PC-9 (cell line): ENCODE measurements around the gene SYT2. TPM values are rescaled to one million over a fixed set of nuclear protein-coding genes. Genes with fewer than 3 reads are reported as not detected.

ENCODE experiments used
- BruUV-seq: library from RNA; stranded (reverse); fragments of 400-500 nt; replicated peaks from 2 replicates; lab custom pipeline; 2021; lab: Mats Ljungman, UMichigan
- CTCF ChIA-PET: fragments of 300-600 bp; sonication (Branson Sonifier 250); formaldehyde crosslinking; loops from one replicate; lab custom pipeline; 2022; ENCODE audit warnings: antibody characterized with exemption; lab: Charles Lee
- POLR2A ChIA-PET: fragments of 300-600 bp; sonication (Branson Sonifier 250); formaldehyde crosslinking; loops from one replicate; lab custom pipeline; 2022; ENCODE audit warnings: antibody characterized with exemption; ENCODE audit not compliant: unreplicated experiment; lab: Charles Lee
- DNase-seq, 2 experiments: peaks; one replicate each; pipeline versions ENCODE4 v3.0.0 to v3.0.0-alpha.2; 2015 to 2022; ENCODE audit warnings: mixed read lengths in 1 of 2
- H2AFZ ChIP-seq: fragments of 200-600 bp; sonication (generic); 2 replicates; pipeline ENCODE4 v1.8.1; 2017; ENCODE audit warnings: antibody characterized with exemption
- H3F3A ChIP-seq: fragments of 200-600 bp; sonication (generic); 2 replicates; pipeline ENCODE4 v1.8.1; 2017; ENCODE audit warnings: antibody characterized with exemption, mild to moderate bottlenecking, low read depth; ENCODE audit not compliant: insufficient read depth
- H3K27ac ChIP-seq: fragments of 200-600 bp; sonication (generic); 2 replicates; pipeline ENCODE4 v1.6.1; 2016; ENCODE audit warnings: mixed run types
- H3K27me3 ChIP-seq: fragments of 200-600 bp; sonication (generic); 2 replicates; pipeline ENCODE4 v1.6.1; 2016; ENCODE audit warnings: low read depth, mixed run types; ENCODE audit not compliant: insufficient read depth
- H3K36me3 ChIP-seq: fragments of 200-600 bp; sonication (generic); 2 replicates; pipeline ENCODE4 v1.6.1; 2016; ENCODE audit warnings: low read depth, mixed run types
- H3K4me1 ChIP-seq: fragments of 200-600 bp; sonication (generic); replicated peaks from 2 replicates; pipeline ENCODE4 v1.6.1; 2016; ENCODE audit warnings: mixed run types; ENCODE audit not compliant: insufficient read depth
- H3K4me2 ChIP-seq: fragments of 200-600 bp; sonication (generic); 2 replicates; pipeline ENCODE4 v1.6.1; 2017; ENCODE audit warnings: mixed run types
- H3K4me3 ChIP-seq: fragments of 200-600 bp; sonication (generic); 2 replicates; pipeline ENCODE4 v1.6.1; 2016; ENCODE audit warnings: mixed run types
- H3K79me2 ChIP-seq: fragments of 200-600 bp; sonication (generic); 2 replicates; pipeline ENCODE4 v1.6.1; 2017; ENCODE audit warnings: low read depth, mixed run types
- H3K9me2 ChIP-seq: fragments of 200-600 bp; sonication (generic); 2 replicates; pipeline ENCODE4 v1.8.1; 2017; ENCODE audit warnings: mild to moderate bottlenecking; ENCODE audit not compliant: insufficient read depth
- H3K9me3 ChIP-seq: fragments of 200-600 bp; sonication (generic); 2 replicates; pipeline ENCODE4 v1.8.1; 2016; ENCODE audit warnings: low read depth; ENCODE audit not compliant: insufficient read depth
- H4K20me1 ChIP-seq: fragments of 200-600 bp; sonication (generic); 2 replicates; pipeline ENCODE4 v1.8.1; 2017; ENCODE audit not compliant: insufficient read depth
- EZH2 ChIP-seq: fragments of 200-600 bp; sonication (generic); IDR thresholded peaks from 2 replicates; pipeline ENCODE4 v1.8.0; 2017; ENCODE audit warnings: antibody characterized with exemption, low read depth
- intact Hi-C: fragments of 100-400 bp; cut with micrococcal nuclease; formaldehyde crosslinking; loops from one replicate; pipeline ENCODE4 v1.10.0; 2022; ENCODE audit not compliant: unreplicated experiment
- total RNA-seq: library from RNA; stranded (reverse); gene quantifications from 2 replicates; pipeline ENCODE4 v1.2.3, GENCODE V29; 2021
- TF ChIP-seq, protein P1 (sequence below): fragments of 200-600 bp; sonication (generic); conservative IDR thresholded peaks from 2 replicates; pipeline ENCODE4 v1.6.1; 2017; ENCODE audit warnings: mixed run types, antibody characterized with exemption, mild to moderate bottlenecking, moderate library complexity

Gene SYT2
- total RNA-seq, 1 experiment from 2014 or later, result 0.07 TPM

DNA sequence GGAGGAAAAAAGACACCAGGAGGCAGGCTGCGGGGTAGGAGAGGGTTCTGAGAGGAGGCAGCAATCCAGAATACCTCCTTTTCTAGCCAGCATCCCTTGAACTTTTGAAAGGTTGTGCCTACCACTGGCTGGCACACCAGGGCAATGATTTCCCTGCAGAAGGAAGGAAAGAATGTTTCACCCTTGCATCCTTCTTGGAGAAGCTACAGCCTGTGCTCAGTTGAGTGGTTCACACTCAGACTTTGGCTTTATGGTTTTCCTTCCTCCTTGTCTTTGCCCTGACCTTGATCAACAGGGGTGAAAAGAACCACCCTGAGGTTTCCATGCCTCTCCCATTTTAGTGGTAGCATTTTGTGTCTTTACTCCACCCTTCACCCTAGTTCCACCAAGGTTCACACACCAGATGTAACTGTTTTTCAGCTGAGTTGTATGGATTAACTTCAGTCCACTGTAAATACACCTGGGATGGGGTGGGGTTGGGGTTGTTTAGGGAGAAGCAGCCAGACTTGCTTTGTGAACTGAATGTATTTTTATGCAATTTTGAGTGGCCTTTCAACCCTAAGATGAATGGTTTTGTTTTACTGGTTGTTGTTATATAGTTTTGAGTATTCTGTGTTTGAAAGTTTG lies 122.3 kb downstream of the SYT2 start:
- Histone ChIP-seq H3K4me1 (peaks cover 60% of the 10 kb centered on the region), H3K79me2 (no peaks in the 10 kb centered on the region), H3K36me3 (no peaks in the 10 kb centered on the region), H3K4me2 (peak overlapping the region; percentile 63), H3K9me3 (no peaks in the 10 kb centered on the region), H3K9me2 (no peaks in the 10 kb centered on the region), H4K20me1 (no peaks in the 10 kb centered on the region), H3K4me3 (no peak overlapping the region), H3K27me3 (no peaks in the 10 kb centered on the region), H3K27ac (peak overlapping the region; percentile 93), H2AFZ (no peak overlapping the region), H3F3A (peaks cover 23% of the 10 kb centered on the region)
- ChIA-PET POLR2A (no interaction called here), CTCF (interaction anchor here (0.6 kb wide), 1 partner anchor 14 kb away, joined by 8 read pairs; no protein-coding TSS in a partner anchor)
- intact Hi-C loops, result loop anchor here (5.0 kb wide), 1 partner anchor 121 kb away; no protein-coding TSS in a partner anchor
- DNase-seq, result peak in 1 of 2 experiments; percentile 66
- TF ChIP-seq, protein P1, sequence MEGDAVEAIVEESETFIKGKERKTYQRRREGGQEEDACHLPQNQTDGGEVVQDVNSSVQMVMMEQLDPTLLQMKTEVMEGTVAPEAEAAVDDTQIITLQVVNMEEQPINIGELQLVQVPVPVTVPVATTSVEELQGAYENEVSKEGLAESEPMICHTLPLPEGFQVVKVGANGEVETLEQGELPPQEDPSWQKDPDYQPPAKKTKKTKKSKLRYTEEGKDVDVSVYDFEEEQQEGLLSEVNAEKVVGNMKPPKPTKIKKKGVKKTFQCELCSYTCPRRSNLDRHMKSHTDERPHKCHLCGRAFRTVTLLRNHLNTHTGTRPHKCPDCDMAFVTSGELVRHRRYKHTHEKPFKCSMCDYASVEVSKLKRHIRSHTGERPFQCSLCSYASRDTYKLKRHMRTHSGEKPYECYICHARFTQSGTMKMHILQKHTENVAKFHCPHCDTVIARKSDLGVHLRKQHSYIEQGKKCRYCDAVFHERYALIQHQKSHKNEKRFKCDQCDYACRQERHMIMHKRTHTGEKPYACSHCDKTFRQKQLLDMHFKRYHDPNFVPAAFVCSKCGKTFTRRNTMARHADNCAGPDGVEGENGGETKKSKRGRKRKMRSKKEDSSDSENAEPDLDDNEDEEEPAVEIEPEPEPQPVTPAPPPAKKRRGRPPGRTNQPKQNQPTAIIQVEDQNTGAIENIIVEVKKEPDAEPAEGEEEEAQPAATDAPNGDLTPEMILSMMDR, result no peak
- no peak for TF ChIP-seq EZH2
- no TSS peak for BruUV-seq

DNA sequence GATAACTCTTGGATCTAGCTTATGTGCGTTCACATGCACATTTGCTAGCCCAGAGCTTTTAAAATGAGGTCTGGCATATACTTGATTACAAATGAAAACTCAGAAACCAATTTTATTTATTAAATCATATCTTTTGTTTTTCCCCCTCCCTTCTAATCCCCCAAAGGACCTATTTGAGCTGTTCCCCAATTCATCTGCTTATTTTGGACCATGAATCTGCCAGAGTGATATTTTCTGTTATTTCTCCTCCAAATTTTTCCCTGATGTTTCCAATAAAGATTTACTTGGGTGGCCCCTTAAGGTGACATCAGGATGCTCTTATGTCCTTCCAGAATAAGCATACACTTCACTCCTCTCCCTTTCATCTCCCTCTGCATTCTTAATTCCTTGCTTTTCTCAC lies 123.4 kb downstream of the SYT2 start:
- Histone ChIP-seq H2AFZ (no peak overlapping the region), H3K9me2 (no peaks in the 10 kb centered on the region), H3K27me3 (no peaks in the 10 kb centered on the region), H3K4me3 (no peak overlapping the region), H4K20me1 (no peaks in the 10 kb centered on the region), H3F3A (peaks cover 23% of the 10 kb centered on the region), H3K36me3 (peaks cover 7% of the 10 kb centered on the region; the same call in 1 of the 2 replicates), H3K9me3 (no peaks in the 10 kb centered on the region), H3K27ac (0 out of 2 replicates have a peak overlapping the region, but pooled peaks have one; percentile 61), H3K4me2 (no peak overlapping the region), H3K4me1 (peaks cover 60% of the 10 kb centered on the region), H3K79me2 (no peaks in the 10 kb centered on the region)
- TF ChIP-seq, protein P1, result no peak
- no peak for TF ChIP-seq EZH2
- BruUV-seq, result no TSS peak
- no peak for DNase-seq
- CTCF ChIA-PET, result interaction anchor here (1.6 kb wide), 1 partner anchor 17 kb away, joined by 9 read pairs; no protein-coding TSS in a partner anchor
- intact Hi-C loops, result loop anchor here (5.0 kb wide), 1 partner anchor 120 kb away; no protein-coding TSS in a partner anchor
- POLR2A ChIA-PET, result no interaction called here

DNA sequence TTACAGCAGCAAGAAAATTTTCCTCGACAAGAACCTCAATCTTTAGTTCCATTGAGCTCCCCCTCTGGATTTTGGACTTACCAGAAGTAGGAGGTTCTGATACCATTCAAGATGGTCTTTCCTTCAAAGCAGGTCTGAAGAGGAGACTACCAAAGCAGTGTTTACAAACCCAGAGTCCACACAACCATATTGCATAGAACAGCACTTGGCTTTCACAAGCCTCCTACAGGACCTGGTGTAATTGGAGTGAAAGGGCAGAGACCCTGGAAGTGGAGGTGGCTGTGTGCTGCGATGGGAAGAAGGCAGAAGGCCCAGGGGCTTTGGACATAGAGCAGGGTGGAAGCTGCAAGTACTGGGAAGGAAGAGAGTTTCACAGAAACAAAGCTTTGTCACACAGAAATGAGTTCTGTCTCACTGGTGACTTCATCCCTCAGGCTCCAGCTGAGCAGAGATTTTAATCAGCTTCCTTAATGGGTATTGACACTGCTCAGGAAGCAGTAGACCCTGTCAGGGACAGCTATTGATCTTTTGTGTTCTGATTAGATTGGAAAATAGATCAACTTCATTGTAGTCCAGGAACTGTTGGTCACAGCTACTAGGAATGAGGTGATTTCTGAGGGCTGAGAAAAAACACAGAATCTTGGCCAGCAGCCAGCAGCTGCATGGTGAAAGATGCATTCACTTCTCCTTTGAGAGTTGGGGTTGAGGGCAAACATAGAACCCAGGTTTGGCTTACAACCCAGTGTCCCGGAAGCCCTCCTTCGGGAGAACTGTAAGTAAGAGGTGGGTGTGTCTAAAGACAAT lies 124.0 kb downstream of the SYT2 start:
- no peaks in the 10 kb centered on the region for H3K79me2 ChIP-seq
- intact Hi-C loops, result loop anchor here (5.0 kb wide), 1 partner anchor 119 kb away; no protein-coding TSS in a partner anchor
- CTCF ChIA-PET, result interaction anchor here (1.0 to 1.6 kb wide), 2 partner anchors 11 to 17 kb away, joined by 3 to 9 read pairs; no protein-coding TSS in a partner anchor
- H3K36me3 ChIP-seq, result peaks cover 11% of the 10 kb centered on the region
- POLR2A ChIA-PET, result no interaction called here
- H3K4me2 ChIP-seq, result peak overlapping the region; percentile 35; the same call in 1 of the 2 replicates
- H3K4me3 ChIP-seq, result no peak overlapping the region
- no peak for TF ChIP-seq EZH2
- TF ChIP-seq, protein P1, result no peak
- no peaks in the 10 kb centered on the region for H3K9me2 ChIP-seq
- DNase-seq, result peak in 1 of 2 experiments; percentile 58
- no peaks in the 10 kb centered on the region for H4K20me1 ChIP-seq
- H3K27me3 ChIP-seq, result no peaks in the 10 kb centered on the region
- H3K4me1 ChIP-seq, result peaks cover 58% of the 10 kb centered on the region
- BruUV-seq, result no TSS peak
- no peaks in the 10 kb centered on the region for H3K9me3 ChIP-seq
- peaks cover 23% of the 10 kb centered on the region for H3F3A ChIP-seq
- H3K27ac ChIP-seq, result peak overlapping the region; percentile 61
- H2AFZ ChIP-seq, result no peak overlapping the region
